ENCODE data around the gene ADGRL1.

- no peak for TF ChIP-seq CTCF (IDR thresholded peaks at IDR 0.05; ENCODE audit: insufficient read depth, low read length, poor library complexity, severe bottlenecking)
- no peak for TF ChIP-seq EZH2phosphoT487 (conservative IDR thresholded peaks at IDR 0.05; ENCODE audit: low read length)
Observed at GRCh38 chr19:14110650-14111049, 95.3 kb downstream of the ADGRL1 start.
